Stimulated activated naive CD8-positive, alpha-beta T cell treated with anti-CD3 and anti-CD28 coated beads, Interleukin-15, Interleukin-2, amounts not matched to agents 100 U/mL and 50 U/mL, for 24 hours (primary cell): Measurements from ENCODE around the gene SLC5A10.
A peak's percentile ranks its signal among the peaks of the same experiment; 100 is the strongest.
"Not testable (repeated sequence)": the region's sequence is repeated elsewhere in the genome, so short reads cannot be mapped to it uniquely, and the experiment has no call there.

Source experiments
- ATAC-seq: fragments of 150-1000 bp; cut with Tn5 transposase; one replicate; pipeline ENCODE4 v1.10.0; 2021
- DNase-seq: peaks from one replicate; pipeline ENCODE4 v3.0.0; 2021

The SLC5A10 gene

DNA sequence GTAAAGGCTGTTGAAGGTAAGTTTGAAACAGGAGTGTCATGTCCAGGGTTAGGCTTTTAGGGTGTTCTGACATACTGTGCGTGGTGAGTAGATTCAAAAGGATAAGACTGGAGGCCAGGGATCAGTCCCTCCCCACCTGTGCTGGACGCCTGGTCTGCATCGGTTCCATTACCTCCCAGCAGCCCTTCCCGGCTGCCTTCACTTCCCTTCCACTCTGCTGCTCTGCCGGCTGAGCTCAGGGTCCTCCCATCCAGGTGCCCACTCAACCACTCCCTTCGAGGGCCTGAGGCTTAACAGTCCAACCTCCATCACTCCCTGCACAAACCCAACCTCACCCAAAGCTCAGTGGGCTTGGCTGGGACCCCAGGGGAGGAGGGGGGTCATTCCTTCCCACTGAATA is 4.1 kb upstream of the SLC5A10 start:
- DNase-seq (no peak), ATAC-seq (no peak)

DNA sequence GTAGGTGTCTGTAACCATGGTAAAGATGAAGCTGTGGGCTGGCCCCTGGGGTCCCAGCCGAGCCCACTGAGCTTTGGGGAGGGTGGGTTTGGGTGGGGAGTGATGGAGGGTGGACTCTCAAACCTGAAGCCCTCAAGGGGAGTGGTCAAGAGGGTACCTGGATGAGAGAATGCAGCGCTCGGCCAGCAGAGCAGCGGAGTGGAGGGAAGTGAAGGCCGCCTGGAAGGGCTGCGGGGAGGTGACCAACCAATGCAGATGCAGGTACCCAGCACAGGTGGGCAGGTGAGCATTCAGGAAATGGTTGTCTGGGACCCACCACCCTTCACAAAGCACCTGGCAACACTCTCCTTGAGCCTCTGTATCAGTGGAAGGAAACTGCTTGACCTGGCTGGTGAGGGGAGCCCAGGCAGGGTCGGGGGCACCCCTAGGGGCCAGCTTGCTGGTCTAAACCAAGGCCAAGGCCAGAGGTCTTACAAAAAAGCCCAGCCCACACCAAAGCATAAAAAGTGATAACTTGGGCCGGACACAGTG is 3.4 kb upstream of the SLC5A10 start:
- no peak for DNase-seq
- ATAC-seq = no peak

GRCh38 chr17:18949566-18949965 is 2.4 kb upstream of the SLC5A10 start:
- ATAC-seq = no peak
- no peak for DNase-seq

- no peak for DNase-seq
- no peak for ATAC-seq
These were observed 1.6 kb upstream of the SLC5A10 start for GRCh38 chr17:18950346-18950745.

DNA sequence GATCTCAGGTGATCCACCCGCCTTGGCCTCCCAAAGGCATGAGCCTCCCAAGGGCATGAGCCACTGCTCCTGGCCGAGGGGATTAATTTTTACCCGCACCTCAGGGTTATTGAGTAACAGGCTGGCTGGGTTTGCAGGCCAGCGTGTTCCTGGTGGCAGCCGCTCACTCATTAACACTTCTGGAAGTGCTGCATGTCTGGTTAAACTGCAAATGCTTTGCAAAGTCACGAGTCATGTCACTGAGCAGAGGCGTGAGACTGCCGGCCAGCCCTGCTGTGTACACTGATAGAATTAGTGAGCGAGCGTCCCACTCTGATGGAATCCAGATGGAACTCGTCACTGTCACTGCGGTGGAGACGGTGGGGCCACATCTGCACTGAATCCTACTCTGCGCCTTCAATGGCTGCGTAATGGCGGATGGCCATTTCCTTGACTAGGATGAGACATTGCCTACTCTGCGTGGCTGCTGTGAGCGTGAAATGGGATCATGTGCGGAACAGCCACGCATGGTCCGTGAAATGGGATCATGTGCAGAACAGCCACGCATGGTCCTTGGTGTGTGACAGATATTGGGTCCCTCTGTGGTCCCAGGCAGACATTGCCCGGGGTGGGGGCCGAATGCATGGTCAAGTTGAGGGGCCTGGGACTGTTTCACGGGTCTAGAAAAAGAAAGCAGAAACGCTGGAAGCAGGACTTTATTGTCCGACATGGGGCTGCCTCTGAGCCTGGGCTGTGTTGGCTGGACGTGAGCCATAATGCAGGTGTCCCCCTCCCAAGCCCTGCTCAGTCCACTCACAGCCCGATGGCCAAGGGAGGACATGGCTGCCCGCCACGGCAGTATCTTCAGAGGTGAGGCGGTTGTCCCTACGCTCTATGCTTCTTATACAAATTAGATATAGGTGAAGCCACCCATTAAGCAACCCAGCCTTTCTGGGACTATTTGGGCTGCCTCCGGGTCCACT is 740 bp upstream of the SLC5A10 start:
- DNase-seq (no peak), ATAC-seq (no peak)

DNA sequence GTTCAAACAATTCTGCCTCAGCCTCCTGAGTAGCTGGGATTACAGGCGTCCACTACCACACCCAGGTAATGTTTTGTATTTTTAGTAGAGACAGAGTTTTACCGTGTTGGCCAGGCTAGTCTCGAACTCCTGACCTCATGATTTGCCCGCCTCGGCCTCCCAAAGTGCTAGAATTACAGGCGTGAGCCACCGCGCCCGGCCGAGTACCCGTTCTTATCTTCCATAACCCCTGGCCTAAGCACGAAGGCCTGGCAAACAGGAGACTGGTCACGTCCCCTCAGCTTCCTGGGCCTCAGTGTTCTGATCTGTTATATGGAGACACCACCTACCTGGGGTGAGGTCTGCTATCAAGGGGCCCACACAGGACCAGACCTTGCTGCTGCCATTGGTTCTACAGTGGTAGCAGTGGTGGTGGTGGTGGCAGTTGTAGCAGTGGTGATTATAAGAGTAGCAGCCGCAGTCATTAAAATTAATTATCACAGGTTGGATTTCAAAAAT is 1.3 kb downstream of the SLC5A10 start:
- DNase-seq = no peak

DNA sequence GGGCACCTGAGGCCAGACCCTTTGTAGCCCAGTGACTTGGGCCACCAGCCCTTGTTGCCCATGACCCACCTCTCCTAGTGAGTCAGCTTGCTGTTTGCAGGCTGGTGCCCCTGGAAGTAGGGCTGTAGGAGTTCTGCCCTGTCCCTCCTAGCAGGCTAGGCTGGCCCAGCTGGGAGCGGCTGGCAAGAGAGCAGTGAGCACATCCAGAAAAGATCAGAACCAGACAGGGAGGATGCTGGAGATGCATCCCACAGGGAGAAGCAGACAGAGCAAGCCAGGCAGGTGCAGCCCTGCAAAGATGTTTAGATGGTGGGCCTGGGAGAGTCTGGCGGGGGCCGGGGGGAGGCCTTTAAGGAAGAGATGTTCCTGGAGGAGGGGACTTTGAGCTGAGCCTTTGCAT is 2.4 kb downstream of the SLC5A10 start:
- no peak for DNase-seq
- ATAC-seq = no peak

More for the DNA sequence above, 1.3 kb downstream of the SLC5A10 start:
- no peak for ATAC-seq

DNA sequence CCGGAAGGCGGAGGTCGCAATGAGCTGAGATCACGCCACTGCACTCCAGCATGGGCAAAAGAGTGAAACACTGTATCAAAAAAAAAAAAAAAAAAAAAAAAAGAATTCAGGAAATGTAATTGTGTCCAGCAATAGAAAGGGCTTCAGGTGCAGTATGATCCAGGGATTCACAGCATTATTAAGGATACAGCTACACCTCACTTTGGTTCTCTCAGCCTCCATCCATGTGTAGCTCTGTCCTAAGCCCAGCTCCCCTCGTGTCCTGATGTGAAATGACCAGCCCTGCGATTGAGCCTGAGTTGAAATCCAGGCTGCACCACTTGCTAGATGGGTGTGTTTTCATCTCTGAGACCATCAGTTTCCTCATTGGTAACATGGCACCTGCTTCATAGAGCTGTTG is 3.0 kb downstream of the SLC5A10 start:
- DNase-seq (no peak), ATAC-seq (no peak)

DNA sequence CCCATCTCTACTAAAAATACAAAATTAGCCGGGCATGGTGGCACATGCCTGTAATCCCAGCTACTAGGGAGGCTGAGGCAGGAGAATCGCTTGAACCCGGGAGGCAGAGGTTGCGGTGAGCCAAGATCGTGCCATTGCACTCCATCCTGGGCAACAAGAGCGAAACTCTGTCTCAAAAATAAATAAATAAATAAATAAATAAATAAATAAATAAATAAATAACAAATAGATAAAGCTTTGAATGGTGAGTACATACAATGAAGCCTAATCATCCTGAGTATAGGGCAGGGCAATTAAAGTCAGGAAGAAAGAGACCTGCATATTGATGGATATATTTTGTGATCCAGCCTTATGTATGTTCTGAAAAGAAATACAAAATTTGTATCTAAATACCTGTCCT is 4.1 kb downstream of the SLC5A10 start:
- not testable (repeated sequence) for ATAC-seq, DNase-seq

- ATAC-seq (no peak), DNase-seq (no peak)
These were observed 4.6 kb downstream of the SLC5A10 start for GRCh38 chr17:18956581-18956980.

DNA sequence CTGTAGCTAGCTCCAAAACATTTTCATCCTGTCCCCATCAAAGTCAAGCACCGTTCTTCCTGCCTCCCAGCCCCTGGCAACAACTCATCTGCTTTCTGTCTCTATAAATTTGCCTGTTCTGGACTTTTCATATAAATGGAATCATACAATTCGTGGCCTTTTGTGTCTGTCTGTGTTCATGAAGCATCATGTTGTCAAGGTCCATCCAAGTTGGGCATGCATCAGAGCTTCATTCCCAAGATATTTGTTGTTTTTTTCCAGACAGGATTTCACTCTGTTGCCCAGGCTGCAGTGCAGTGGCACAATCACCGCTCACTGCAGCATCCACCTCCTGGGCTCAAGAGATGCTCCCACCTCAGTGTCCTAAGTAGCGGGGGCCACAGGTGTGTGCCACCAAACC is 5.9 kb downstream of the SLC5A10 start:
- no peak for DNase-seq
- ATAC-seq = no peak

DNA sequence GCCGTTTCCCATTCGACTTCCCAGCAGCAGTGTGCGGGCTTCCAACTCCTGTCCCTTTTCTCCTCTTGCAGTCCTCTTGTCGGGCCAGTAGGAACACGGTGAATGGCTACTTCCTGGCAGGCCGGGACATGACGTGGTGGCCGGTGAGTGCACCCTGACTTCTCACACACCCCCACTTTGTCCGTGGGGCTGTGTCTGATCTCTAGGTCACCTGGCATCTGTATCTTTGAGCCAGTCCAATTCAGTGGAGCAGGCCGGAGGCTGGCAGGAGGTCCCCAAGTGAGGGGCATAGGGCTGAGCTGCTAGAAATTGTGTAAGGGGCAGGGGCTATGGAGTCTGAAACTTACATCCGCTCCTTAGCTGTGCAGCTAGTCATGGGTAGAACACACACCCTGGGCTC is 6.6 kb downstream of the SLC5A10 start:
- DNase-seq (no peak), ATAC-seq (no peak)

DNA sequence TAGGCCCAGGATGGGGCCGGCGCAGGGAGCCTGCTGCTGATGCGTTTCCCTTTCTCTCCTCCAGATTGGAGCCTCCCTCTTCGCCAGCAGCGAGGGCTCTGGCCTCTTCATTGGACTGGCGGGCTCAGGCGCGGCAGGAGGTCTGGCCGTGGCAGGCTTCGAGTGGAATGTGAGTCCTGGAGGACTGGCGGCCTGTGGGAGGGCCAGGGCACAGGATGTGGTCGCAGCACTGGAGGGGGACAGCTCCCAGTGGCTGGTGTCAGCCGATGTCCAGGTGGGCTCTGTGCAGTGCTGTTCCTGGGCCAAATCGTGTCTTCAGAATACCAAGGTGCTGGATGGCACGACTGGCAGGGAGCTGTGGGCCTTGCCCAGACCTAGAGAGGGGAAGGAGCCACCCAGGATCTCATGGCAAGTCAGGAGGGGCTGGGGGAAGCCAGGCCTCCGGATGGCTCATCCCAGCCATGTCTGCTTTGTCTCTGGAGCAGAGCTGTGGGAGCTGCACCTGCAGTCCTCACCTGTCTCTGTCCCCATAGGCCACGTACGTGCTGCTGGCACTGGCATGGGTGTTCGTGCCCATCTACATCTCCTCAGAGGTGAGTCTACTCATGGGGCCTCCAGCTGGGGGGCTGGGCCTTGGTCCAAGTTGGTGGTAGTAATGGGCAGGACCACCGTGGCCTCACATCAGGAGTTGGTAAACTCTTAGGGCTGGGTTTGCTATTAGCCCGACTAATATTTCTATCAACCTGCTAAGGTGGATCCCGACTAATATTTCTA is 7.3 kb downstream of the SLC5A10 start:
- ATAC-seq (no peak), DNase-seq (no peak)

- DNase-seq = no peak
- ATAC-seq = no peak
These were observed 7.9 kb downstream of the SLC5A10 start for GRCh38 chr17:18959845-18960240.

GRCh38 chr17:18960241-18960665 is 8.3 kb downstream of the SLC5A10 start:
- DNase-seq (no peak), ATAC-seq (no peak)

DNA sequence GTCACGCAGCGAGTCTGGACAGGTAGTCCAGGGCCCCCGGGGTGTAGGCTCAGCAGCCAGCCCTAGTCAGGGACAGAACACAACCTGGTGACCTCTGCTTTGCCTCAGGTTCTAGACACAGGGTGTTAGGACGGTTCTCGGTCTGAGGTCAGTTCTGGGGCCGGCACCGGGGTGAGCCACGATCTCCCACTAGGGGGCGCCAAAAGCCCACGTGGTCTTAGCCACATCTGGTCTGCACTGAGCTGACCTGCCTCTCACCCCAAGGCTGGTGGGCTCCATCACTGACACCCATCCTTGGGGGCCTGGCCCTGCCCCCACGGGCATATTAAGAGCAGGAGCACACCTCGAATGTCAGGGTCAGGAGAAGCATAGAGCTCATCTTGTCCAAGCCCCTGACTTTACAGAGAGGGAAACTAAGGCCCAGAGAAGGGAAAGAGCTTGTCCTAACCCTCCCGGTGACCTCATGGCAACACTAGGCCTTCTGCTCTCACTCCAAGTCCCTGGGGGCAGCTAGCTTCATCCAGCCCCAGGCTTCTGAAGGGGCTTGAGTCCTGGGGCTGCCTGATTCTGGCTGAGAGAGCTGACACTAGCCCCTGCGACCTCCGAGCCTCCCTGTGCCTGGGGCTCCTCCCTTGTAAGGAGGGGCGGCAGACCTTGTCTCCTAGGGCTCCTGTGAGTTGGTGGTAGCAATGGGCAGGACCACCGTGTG is 9.0 kb downstream of the SLC5A10 start:
- ATAC-seq (peak; percentile 70), DNase-seq (peak; percentile 93)

- DNase-seq (peak; percentile 40), ATAC-seq (peak; percentile 55)
These were observed 9.9 kb downstream of the SLC5A10 start for GRCh38 chr17:18961634-18962493.

- no peak for ATAC-seq
These were observed 10.5 kb downstream of the SLC5A10 start for GRCh38 chr17:18962494-18962815.

GRCh38 chr17:18963126-18964017 is 11.4 kb downstream of the SLC5A10 start:
- DNase-seq (peak; percentile 42), ATAC-seq (peak; percentile 67)

More at GRCh38 chr17:18962494-18962815, 10.5 kb downstream of the SLC5A10 start:
- no peak for DNase-seq

- ATAC-seq (no peak), DNase-seq (no peak)
These were observed 12.0 kb downstream of the SLC5A10 start for GRCh38 chr17:18964018-18964351.
